ENCODE data around the gene HSPA12A. TPM values are rescaled to one million over a fixed set of nuclear protein-coding genes. Genes with fewer than 3 reads are reported as not detected.
"Not testable (repeated sequence)": the region's sequence is repeated elsewhere in the genome, so short reads cannot be mapped to it uniquely, and the experiment has no call there.

The HSPA12A gene
- polyA plus RNA-seq, 10 donors, result 5.6 to 11.1 (median 8.0) TPM

DNA sequence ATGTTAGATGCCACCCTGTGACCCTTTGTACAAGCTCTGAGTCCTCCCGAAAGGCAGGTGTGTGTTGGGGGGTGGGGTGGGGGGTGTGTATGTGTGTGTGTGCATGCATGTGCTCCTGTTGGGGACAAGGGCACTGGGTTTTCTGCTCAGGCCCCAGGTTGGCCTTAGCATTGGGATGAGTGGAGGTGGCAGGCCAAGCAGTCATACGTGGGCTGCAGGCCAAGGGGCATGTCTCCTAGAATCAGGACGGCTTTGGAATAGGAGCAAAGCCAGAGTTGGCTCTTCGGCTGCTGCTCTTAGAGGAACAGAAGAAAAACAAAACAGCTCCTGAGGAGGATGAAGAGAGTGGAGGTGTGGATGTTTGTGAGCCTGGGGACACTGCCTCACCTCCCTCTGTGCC lies 26.0 kb downstream of the HSPA12A start:
- no peak for DNase-seq

DNA sequence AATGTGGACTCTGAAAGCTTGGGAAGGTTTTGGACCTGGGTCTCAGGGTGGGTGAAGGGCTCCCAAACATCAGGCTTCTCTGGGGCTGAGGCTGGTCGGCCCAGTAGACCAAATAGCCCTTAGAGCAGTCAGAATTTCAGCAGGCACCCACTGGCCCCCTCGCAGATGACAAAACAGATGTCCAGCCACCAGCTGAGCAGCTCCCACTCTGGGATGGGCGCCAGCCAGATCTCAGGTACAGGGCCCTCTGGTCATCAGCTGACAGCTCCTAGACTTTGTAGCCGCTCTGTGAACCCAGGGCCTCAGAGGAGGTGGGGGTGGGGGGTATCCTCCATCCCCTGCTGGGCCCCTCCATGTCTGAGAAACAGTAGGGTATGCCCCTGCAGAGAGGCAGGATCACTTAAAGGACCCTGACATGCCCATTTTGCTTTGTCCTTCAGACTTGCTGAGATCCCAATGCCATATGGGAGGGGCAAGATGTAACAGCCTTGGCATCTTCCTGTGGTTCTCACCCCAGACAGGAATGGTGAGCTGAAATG lies 26.5 kb downstream of the HSPA12A start:
- no peak for DNase-seq

DNA sequence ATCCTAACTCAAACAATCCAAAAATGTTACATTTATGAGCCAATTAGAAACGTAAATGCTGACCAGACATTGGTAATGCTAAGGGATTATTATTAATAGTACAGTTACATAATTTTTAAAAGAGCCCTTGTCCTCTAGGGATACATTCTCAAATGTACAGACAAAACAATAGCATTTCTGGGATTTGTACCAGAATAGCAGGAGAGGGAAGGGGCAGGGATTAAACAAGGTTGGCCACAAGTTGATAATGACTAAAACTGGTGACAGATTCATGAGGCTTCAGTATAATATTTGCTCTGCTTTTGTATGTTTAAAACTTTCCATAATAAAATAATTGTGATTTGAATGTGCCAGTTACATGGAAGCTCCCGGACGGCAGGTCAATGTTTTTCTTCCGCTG lies 27.0 kb downstream of the HSPA12A start:
- peak in 2 of 3 donors; percentile 14 to 41 for DNase-seq

DNA sequence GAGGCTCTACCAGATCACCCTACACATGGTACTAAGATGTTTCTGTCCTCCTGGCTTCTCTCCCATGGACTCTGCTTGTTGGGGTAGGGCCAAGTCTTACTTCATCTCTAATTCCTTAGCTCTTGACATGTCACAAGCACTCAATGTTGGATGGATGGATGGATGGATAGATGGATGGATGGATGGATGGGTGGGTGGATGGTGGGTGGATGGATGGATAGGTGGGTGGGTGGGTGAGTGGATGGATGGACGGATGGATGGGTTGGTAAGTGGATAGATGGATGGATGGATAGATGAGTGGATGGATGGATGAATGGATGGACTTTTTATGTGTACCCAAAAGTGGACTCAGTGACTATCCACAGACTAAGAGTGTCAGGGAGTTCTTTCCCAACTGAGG lies 28.5 kb downstream of the HSPA12A start:
- no peak for DNase-seq

DNA sequence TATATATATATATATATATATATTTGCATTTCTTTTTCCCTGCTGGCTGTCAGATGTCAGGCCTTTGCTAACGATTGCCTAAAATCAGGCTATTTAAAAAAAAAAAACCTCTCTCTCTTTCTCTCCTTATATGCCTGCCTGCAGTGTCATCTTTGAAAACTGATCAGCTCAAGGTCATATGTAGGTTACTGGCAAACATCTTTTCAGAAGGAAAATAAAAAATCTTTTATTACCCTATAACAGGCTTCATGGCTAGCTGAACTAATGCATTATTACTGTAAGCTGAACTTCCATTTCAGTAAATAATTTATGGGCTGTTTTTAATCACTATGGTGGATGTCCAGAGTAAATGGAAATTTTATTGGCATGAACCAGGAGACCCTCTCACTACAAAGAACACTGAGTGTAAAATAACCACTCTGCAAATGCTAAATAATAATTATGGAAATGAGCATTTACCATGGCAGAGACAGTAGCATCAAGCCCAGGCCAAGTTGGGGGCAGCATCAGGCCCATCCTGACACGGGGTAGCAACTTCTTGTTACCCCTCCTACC lies 29.3 kb downstream of the HSPA12A start:
- DNase-seq, result no peak

DNA sequence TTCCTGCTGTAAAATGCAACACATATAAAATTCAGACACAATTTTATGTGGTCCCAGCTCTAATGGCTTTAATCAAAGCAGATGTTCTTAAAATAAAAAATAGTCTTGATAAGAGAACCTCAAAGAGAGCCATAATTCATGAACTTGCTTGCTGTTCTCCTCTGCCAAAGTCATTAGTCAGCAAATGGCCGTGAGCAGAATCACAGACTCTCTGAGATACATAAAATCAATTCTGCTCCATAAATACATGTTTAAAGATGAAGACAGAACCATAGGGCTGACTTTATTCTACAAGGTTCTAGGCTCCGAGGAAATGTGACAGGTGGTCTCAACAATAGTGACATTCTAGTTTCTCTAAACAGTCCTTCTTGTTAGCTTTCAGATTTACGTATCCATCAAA lies 29.8 kb downstream of the HSPA12A start:
- DNase-seq, result no peak

- DNase-seq, result not testable (repeated sequence)
Observed at GRCh38 chr10:116711803-116712202, 30.6 kb downstream of the HSPA12A start.

DNA sequence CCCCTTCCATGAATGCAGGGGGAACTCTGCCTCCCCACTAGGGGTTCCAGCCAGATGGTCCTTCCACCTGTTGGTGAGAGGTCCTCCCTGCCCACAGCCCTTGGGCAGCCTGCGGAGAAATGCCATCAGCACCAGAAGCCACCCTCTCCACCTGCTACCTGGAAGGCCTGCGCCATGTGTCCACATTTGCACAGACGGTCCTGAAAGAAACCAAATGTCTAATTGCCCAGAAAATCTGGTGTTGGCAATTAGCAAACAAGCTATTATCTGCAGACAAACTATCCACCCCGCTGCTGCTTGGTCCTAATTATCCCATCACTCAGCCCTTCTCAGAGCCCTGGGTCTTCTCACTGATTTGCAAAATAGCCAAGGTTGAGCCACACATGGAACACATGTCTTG lies 32.3 kb downstream of the HSPA12A start:
- DNase-seq, result no peak

DNA sequence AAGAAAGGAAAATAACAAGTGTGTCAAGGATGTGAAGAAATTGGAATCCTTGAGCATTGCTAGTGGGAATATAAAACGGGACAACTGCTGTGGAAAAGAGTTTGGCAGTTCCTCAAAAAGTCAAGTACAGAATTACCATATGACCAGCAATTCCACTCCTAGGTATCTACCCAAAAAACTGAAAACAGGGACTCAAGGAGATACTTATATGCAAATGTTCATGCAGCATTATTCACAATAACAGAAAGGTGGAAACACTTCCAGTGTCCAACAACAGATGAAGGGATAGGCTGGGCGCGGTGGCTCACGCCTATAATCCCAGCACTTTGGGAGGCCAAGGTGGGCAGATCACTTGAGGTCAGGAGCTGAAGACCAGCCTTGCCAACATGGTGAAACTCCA lies 33.5 kb downstream of the HSPA12A start:
- DNase-seq, result no peak

- DNase-seq, result peak in 1 of 3 donors; percentile 29
Observed at GRCh38 chr10:116708391-116708821, 34.0 kb downstream of the HSPA12A start.

GRCh38 chr10:116707981-116708380 lies 34.4 kb downstream of the HSPA12A start:
- DNase-seq, result no peak

GRCh38 chr10:116706281-116706680 lies 36.1 kb downstream of the HSPA12A start:
- DNase-seq, result no peak

GRCh38 chr10:116705498-116705897 lies 36.9 kb downstream of the HSPA12A start:
- no peak for DNase-seq

DNA sequence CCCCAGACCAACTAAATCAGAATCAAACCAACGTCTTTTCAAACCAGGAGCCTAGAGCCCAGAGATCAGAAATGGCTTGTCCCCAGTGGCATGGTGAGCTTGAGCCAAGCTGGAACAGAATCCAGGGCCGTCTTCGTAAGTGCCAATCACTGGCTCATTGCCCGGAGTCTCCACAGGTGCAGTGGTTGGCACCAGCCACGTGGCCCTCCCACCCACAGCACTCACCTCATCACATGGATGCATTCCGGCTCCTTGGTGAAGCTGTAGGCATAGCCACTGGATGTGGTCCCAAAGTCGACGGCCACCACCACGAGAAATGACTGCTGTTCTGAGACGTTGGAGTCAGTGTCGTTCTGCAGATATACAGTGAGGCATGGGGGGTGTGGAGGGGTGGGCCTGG lies 37.4 kb downstream of the HSPA12A start:
- DNase-seq, result no peak

DNA sequence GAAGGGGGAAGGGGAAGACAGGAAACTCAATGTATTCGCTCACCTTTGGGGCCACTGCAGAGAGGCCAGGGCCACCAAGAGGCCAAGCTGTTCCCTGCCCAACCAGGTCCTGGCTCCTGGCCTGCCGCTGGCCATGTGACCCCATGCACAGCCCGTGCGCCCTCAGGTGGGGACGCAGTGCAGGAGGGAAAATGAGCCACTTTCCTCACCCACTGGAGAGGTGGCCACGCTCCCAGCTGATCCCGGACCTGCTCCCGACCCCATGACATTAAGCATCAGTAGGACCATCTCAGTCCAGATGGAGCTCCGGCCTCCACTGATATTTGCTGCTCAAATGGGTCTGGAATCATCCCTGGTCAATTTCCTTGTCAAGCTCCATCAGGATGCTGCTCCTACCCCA lies 40.2 kb downstream of the HSPA12A start:
- DNase-seq, result no peak

DNA sequence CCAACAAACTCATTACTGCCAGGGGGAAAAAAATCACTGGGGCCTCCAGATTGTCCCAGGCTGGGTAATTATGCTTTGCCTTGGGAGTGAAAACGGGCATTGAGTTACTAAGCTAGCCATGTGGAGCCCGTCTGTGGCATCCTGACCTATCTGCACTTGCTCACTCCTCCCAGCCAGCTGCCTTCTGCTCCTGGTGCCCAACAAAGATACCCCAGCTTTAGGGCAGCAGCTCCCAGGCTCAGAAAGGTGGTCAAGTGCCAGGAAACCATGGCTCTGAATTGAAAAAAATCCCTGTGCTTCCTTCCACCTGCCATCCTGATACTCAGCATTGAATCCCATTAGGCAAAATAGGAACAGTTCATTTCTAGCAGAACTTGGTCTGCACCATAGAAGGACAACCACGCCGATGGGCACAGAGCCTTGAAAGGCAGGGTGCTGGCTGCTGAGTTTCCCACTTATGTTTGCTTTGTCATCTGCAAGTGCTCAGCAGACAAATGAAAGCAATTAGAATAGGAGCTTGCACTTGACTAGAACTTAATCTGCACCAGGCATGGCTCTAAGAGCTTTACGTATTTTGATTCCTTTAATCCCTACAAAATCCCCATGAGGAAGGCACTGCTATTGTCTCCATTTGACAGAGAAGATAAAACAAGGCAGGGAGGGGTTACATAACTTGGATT lies 42.8 kb downstream of the HSPA12A start:
- DNase-seq, result no peak

DNA sequence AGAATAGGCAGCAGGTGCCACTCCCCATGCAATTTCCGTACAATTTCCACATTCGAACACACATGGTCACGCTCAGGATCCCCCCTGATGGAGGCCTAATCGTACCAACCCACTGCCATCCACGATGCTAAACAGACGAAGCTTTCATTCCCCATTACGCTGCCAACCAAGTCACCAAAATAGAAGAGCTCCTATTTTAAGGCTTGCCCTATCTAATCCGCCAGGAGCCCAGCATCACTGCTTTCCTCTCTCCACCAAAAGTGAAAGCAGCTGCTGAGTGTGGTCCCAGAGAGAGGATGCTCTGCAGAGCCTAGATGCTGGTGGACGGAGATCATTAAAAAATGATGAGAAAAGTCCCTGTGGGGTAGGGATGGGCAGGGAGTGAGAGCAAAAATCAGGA lies 43.3 kb downstream of the HSPA12A start:
- DNase-seq, result no peak

- no peak for DNase-seq
Observed at GRCh38 chr10:116698364-116698763, 44.0 kb downstream of the HSPA12A start.

DNA sequence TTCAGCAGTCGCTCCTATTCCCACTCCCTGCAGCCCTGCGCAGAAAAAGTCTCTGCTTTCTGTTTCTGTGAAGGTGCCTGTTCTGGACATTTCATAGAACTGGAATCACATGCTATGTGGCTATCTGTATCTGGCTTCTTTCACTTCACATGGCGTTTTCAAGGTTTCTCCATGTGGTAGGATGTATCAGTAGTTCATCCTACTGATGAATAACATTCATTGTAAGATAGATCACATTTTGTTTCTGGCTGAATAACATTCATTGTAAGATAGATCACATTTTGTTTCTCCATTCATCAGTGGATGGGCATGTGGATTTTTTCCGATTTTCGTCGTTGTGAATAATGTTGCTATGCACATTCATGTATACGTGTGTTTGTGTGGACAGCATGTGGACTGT lies 44.5 kb downstream of the HSPA12A start:
- DNase-seq, result no peak

DNA sequence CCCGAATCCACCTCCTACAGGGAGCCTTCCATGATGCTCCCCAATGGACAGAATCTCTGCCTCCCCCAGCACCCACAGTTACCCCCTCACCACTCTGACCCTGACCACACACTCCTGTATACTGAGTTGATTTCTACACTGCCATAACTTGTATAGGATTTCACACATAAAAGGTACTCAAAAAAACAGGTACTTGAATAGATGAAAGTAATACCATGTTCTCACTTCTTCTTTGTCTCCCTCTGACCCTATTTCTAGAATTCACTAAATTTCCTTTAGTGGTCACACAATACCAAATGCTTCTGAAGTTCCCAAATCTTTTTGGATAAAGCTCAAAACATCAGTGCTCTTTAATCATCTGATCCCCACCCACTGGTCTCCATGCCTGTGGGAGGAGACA lies 45.4 kb downstream of the HSPA12A start:
- no peak for DNase-seq

GRCh38 chr10:116694927-116695268 lies 47.5 kb downstream of the HSPA12A start:
- DNase-seq, result no peak

DNA sequence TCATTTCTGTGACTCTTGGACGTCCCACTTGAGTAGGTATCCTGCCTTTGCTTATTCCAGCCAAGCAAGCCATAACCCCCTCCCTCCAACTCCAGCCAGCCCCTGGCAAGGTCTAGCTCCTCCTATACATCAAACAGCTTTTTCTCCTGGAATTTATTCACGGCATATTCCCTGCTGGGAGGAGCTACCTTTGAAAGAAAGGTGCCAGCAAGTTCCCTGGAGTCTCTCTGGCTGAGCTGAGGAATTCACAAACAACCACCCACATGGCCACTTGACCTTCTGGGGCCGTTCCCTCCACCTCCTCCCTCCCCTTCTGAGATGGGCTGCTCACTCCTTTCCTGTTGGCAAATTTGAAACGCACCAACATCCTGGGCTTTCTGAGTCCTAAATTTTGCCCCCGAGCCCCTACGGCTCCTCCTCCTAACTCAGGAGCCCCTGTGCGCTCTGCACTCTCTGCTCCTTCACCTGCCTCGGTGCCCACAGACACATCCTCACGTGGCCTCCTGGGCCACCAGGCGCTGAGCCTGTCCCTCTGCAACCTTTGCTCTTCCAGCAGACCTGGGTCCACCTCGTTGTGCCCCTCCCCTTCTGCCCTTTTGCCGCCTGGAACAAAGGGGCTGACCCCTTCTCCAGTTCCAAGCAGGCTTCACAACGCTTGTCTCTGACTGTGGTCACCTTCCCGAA lies 48.0 kb downstream of the HSPA12A start:
- DNase-seq, result no peak

- DNase-seq, result no peak
Observed at GRCh38 chr10:116692225-116692624, 50.1 kb downstream of the HSPA12A start.
